HG02588 (cell line): ENCODE results near the gene BCAS3.

Experiments
- ATAC-seq: cut with Tn5 transposase; IDR thresholded peaks from one replicate; pipeline ENCODE4 v1.9.1; 2021; ENCODE audit warnings: mild to moderate bottlenecking, moderate library complexity; ENCODE audit not compliant: unreplicated experiment

Gene BCAS3

DNA sequence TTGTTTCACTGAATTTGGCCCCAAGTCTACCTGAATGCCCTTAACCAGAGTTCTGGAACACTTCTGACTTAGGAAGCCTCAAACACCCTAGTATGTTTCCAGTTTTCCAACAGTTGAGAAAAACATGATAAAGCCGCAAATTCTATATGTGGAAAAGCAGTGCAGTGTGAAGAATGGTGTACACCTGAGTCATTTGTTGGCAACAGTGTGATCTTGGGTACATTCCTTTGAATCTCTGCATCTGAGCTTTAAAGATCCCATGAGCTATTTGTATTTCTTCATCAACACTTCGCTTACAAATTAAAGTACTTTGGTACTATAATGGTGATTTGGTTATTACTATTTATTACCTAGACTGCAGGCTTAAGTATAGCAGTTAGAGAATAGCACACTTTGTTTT, 628.4 kb downstream of the BCAS3 start:
- ATAC-seq, result no peak

DNA sequence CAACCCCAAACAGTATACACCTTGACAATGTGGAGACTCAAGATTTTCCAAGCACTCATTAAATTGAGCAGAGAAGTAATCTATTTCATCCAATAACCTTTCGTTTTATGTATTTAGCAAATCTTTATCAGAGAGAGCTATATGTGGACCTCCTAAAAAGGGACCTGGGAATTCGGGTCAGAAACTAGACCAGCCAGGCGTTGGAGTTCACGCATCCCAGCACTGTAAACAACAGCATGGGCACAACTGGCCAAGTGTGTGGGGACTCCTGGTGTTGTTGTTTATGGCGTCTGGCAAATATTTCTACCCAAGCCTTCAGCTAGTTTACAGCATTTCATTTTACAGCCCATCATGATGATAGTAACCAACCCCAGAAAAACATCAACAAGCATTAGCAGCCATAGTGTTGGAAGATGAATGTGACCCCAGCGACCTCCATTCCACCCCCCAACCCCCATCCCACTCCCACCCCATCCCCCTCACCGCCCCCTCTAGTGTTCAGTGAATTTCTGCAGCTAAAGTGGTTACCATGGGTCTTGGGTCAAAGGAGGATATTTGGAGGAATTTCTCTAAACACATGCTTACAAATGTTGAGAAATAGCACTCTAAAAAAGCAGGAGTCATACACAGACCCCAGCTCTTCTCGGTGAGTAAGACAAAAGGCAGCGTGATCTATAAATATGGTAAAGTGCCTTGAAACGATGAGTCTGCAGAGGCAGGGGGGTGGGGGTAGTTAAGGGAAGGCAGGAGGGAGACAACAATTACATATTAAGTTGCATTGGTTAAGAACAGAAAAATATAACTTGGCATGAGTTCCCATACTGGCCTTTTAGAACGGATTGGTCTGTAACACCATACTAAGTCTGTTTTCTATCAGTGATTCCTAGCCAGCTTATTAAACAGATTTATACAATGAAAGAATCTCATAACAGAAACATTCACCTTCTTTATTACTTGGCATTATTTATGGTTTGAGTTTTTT, 630.5 kb downstream of the BCAS3 start:
- ATAC-seq, result no peak

DNA sequence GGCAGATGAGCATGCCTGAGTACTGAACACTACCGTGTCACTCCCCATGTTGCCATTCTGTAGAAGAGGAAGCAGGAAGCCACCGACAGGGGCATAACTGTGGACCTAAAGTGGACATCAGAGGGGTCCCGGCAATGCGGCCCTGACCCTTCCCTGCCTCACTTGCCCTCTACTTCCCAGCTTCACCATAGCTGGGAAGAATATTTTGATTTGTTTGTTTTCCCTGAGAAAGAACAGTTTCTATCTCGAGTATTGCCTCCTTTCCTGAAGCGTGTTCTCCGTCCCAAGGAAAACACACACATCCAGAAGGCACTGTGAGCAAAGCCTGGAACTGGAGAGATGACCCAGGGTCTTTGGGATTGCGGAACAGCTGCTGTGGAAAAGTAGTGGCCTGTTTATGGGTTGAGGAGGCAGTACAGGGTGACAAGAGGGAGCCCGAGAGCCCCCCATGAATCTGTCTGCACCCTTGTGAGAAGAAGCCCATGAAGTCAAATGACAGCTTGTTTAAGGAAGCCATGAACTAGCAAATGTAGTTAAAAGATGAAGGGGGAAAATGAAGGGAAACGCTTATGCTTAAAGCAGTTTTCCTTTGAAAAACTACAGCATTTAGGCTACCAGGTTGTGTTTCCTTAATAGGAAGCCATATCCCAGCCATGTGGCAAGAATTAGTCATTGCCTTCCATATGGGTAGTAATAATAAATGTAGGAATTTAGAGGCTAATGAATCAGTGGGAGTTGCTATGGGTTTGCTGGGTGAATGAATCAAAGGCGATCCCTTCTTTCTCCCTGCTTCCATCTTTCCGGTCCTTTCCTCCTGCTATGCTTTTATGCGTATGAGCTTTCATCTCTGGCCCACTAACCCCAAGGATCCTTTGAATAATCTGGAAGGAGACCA, 632.0 kb downstream of the BCAS3 start:
- no peak for ATAC-seq

DNA sequence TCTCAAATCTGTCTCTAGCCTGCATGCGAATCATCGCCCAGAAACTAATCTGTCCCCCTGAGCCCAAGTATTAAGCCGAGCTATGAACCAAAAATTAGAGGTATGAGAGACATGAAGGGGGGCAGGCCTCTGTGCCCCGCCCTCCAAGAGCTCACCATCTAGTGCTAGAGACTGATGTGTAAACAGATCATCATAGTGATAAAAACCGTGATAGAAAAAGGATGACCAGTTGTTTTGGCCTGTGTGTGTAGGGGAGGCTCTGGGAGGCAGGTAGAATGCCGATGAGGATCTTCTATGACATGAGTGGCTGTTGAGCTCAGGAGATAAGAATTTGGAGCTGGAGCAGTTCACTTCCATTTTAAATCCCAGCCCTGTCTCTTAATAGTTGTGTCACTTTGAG, 632.9 kb downstream of the BCAS3 start:
- no peak for ATAC-seq

DNA sequence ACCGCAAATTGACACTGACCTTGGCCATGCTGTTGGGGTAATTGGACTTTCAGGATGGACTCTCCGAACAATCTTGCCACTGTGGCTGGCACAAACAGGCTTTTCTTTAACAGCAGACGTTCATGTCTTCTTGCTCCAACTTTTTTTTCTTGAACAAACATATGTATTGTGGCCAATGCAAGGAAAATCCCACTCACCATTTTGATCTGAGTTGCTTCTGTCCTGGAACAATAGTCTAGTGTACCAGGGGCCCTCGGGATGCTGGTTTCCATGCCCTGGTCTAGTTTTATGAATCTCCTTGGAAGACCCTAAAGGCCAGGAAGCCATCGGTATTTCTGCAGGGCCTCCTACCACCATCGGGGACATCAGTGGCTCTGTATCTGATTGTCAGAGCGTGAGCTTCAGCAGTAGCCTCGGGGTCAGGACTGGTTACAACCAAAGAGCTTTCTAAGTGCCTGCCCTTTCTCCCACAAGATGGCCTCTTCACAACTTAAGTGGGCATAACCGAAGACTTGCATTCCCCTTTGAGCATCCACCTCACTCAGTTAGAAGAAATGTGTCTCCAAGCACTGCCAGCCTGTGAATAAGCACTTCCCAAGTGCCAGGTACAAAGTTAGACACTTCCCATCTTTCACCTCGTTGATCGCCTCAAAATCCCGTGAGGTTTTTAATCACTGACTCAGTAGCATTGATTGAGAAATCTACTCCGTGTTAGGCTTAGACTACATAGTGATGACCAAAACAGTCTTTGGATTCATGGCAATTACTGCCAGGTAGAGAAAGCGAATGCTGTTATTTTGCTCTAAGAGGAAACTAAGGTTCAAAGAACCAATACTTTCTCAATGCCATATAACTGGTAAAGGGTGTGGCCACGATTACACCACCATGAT, 635.0 kb downstream of the BCAS3 start:
- no peak for ATAC-seq

DNA sequence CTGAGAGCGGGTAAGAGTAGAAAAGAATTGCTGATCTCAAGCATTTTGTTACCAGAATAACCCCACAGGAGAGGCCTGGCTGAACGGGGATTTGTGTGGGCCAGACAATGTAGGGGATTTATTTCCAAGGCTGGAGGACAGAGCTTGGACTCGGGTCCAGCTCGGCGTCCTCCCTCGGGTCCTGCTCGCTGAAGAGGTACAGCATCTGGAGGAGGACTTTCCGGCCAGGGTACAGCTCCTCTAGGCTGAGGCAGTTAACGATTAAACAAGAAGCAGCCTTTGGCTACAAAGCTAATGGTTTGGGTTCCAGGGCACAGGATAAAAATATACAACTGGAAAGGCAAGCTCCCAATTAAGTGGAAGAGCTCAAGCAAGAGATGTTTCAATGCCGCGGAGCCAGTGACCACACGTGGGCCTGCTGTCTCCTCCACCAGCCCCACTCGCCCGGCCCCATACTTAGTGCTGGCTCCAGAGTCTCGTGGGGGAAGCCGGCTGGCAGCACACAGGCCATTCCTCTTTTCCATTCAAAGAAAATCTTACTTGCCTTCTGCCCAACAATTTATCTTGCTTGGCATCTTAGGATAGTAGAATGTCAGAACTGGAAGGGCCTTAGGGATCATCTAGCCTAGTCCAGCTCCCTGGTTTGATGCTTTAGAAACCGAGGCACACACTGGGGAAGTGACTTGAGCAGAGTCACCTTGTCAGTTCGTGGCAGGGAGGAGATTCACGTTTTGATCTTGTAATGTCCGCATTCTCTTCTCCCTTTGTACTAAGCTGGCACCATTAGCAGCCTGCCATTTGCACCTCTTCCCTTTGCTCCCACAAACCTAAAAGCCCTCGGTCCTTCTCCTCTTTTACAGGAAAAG, 636.0 kb downstream of the BCAS3 start:
- no peak for ATAC-seq

DNA sequence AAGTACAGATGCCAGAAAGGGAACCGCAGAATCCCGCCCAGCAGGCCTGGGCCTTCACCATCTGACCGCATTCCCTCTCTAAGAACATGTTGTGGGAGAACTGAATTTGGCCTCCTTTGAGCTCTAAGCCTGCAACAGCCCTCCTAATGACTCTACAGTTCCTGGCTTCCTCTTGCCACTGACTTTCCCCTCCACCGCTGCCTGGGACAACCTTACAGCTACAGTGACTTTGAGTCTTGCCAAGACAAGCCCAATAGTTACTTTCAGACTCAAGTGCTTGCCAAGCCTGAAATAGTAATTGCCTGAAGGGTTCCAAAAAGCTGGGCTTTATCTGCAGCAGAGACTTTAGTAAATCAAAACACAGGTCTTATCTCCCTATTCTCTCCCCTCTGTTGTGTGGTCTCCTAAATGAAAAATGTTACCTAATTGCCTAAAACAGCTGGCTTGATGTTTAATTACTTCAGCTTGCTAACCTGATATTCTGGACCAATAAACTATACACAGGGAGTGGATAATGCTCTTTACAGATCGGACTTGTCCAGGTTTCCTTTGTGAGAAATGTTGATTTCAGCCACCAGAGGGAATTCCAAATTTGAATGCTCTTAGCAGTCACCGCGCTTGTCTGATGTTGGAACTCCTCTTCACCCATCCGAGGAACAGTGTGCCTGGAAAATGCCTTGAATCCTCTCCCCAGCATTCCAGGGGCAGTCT, 636.9 kb downstream of the BCAS3 start:
- ATAC-seq, result no peak

DNA sequence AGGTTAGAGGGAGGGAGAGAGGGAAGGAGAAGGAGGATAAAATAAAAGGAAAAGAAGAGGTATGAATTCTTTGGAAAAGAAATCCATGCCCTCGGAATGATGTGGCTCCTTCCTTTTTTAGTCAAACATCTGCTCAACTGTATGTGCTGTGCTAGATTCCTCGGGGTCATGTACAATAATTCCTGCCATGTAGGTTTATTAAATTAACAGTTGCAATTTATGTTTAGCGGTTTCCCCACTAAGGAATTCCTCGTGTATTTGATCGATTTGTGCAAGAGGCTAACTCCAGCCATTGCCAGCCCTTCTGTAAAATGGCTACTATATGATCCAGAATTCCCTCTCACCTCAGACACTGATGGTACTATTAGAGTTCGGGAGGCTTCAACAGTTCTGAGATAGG, 639.0 kb downstream of the BCAS3 start:
- no peak for ATAC-seq

DNA sequence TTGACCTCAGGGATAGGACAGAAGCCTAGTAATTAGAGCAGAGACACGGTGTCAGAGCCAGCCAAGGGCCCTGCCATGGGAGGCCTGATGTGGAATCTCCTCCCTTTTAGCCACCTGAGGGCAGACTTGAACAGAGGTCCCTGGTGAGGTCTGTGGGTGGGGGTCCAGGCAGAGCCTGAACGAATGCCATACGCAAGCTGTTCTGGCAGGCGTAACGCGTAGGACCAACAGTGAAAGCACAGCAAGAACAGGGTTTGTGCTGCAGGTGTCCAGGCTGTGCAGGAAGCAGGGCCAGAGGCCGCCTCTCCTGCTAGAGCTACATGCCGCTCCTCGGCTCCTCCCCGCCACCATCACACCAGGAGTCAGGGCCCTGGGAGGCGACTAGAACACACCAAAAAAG, 640.1 kb downstream of the BCAS3 start:
- ATAC-seq, result no peak

DNA sequence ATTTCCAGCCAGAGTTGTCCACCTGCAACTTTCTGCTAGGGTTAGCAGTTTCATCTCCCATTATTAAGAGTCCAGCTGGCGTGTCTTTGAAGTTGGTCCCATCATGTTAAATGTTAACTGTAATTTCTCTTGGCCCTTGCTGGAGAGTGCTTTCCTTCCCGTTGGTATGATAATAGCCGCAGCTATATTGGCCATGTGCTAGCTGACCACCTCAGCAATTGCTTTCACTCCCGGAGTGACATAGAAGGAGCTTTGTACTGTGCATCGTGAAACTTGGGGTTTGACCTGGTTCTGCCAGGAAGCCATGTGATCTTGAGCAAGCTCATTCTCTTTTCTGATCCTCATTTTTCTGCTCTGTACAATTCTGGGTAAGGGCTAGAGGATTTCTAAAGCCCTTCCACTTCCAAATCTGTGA, 641.0 kb downstream of the BCAS3 start:
- ATAC-seq, result no peak

DNA sequence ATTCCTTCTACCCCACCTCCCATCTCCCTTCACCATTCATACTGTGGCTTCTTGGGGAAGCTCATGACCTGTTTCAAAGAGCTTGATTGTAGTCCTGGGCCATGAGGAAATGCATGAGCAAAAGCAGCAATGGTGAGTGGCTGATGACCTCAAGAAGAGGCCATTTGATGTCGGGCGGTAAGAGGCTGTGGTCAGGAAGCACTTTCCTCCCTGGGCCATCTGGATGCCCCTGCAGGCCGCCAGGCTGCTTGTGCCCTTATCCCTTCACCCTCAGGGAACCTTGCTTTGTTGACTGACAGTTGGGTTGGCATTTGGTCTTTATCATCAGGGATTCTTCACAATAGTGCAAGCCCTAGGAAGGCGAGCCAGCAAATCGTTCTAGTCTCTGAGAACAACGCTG, 643.7 kb downstream of the BCAS3 start:
- ATAC-seq, result no peak

DNA sequence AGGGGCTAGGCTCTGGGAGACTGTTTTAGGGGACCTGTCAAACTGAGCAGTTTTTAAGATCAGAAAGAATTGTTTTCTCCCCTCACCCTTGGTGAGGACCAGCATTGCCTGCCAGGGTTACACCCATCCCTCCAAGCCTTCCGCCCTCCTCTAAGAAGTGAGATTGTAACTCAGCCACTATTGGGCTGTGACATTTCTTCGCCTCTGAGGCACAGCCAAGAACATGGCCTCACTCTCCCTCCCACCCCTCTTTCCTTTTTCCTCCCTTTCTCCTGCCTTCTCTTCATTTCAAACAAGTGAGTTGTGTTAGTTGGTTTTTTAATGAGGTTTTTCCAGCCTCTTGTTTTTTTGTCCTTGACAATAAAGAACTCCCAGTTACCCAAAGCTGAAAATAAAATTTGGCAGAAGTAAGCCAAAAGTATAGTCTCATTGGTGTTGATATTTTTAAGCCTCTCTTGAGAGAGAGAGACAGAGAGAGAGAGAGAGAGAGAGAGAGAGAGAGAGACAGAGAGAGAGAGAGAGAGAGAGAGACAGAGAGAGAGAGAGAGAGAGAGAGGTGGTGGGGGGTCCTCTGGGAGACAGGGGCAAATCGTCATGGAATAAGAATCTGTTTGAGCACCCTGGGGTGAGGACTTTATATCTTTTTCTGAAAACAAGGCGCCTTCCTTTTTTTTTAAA, 644.8 kb downstream of the BCAS3 start:
- ATAC-seq, result no peak

DNA sequence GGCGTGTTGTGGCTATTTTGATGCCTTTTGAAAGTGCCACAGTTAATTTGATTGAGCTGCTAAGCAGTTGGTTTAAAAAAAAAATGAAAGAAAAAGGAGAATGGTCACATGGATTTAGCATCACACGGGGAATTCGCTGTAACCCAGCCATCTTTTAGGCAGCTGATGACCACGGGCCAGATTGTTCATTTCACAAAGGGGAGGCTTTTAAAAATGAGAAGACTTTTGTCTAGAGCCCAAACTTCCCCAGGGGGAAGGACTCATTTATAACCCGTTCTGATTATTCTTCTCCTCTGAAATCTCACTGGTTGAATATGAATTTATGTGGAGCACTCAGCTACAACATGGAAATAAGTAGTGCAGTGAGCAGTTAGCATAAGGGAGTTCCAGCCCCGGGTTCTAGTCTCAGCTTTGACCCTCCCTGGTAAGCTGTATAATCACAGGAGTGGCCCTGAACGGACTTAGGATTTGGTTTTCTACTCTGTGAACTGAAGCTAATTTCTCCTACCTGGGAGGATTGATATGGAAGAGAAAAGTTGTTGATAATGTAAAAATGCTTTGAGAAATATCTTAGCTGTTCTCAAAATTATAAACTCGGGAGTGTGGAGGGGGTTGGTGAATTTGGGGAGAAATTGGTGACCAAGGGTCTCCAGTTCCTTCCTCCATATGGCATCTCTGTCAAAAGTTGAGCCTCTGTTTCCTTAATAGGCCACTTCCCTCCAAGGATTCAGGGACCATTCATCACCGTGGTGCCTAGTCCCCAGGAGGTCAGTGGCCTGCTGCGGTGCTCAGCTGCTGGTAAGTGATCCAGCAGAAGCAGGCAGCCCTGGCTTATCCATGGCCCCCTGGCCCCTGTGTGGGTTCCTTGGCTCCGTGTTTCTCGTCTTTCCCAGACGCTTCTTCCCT, 645.6 kb downstream of the BCAS3 start:
- no peak for ATAC-seq

DNA sequence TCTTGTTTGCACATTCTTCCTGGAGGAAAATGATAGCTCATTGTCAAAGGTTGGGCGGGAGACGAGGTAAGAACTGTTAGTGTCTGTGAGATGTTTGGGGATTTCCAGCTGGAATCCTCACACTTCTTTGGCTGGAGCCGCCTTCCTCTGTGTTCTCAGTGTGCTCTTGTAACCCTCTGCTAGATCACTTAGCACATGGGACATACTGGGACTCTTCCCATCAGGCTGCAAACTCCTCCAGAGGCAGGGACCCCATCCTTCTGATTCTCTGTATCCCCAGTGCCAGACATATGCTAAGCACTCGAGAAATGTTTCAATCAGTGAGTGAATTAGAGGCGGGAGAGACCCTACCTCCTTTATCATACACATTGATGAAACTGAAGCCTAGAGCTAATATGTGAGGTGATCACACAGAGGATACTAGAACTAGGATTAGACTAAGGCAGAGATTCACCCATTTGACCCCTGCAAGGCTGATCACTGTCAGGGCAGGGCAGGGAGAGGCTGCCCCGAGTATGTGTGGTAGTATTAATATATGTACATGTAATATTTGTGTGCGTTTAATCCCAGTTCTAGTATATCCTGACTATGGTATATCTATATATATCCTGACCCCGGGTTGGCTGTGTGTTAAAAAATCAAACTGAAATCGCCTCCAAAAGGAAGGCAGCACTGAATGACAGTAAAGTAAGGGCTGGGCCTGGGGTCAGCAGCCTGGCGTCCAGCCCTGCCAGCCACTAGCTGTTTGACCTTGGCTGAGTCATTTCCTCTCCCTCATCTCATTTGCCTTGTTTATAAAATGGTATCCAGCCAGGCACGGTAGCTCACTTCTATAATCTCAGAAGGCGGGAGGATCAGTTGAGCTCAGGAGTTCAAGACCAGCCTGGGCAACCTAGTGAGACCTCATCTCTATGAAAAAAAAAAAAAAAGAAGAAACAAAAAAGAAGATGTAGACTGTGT, 646.5 kb downstream of the BCAS3 start:
- ATAC-seq, result no peak

DNA sequence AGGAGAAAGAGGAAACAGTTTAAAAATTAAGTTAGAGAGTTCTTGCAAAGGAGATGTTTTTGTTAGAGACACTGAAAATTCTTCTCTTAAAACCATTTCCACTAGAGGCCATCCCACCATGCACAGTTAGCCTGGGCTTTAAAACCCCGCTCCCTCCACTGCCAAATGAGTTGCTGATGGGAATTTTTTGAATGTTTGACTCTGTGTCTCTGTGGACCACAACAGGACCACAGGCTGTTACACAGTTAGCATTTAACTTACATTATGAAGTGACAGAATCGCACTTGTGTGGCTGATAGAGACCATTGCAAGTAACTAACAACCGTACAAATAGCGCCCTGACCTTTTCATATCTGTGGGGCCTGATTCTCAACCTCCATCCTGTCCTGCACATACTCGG, 647.3 kb downstream of the BCAS3 start:
- ATAC-seq, result no peak

DNA sequence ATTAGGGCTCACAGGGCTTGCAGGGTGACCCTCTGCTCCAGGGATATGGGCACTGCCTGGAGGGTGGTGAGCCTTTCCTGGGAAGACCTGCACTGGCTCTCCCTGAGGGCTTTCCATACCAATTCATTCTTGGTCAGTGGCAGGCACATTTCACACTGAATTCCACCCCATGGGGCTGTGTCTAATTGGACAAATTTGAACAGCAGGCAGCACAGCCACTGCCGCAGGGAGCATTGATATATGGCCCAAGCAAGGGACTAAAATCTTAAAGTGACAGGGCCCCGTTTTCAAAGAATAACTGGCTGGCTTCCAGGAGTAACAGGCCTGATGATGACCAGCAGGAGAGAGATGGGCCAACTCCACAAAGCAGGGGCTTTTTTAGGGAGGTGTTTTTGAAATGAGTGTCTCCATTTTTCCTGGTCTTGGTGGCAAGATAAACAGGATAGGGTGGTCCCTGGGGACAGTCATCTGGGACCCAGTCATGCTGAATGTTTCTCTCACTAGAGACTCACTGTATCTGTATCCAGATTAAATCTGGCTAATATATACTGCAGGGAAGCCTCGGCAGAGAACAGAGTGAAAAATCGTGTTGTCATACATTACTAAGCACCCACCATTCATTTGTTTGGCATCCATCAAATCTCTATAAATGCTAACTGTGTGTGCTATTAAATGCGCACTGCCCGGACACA, 647.9 kb downstream of the BCAS3 start:
- ATAC-seq, result no peak
